Raji (cell line): ENCODE measurements around the gene SEPHS2.

Experiments used
- POLR2A ChIP-seq: IDR thresholded peaks from 2 replicates; pipeline ENCODE4 v1.6.1; 2011; ENCODE audit warnings: low read depth, low read length, control low read depth; ENCODE audit not compliant: insufficient read depth

Gene SEPHS2

GRCh38 chr16:30444231-30445148 lies 1.2 kb downstream of the SEPHS2 start:
- no peak for TF ChIP-seq POLR2A

- TF ChIP-seq POLR2A, result no peak
These were observed 2.0 kb downstream of the SEPHS2 start for GRCh38 chr16:30443631-30444030.

- no peak for TF ChIP-seq POLR2A
These were observed 5.8 kb downstream of the SEPHS2 start for GRCh38 chr16:30439720-30440348.

DNA sequence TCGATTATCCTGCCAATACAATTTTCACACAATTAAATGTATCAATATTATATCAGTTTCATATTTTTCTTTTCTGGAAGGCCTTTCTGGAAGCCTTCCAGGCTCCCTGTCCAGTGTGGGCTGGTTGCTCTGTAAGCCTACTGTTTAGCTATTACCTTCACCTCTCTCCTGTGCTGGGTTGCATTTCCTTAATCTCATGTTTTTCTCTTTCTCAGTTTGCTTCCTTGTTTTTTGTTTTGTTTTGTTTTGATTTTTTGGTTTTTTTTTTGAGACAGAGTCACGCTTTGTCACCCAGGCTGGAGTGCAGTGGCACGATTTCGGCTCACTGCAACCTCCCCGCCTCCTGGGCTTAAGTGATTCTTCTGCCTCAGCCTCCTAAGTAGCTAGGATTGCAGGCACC lies 6.8 kb downstream of the SEPHS2 start:
- TF ChIP-seq POLR2A, result no peak

GRCh38 chr16:30437511-30438046 lies 8.1 kb downstream of the SEPHS2 start:
- no peak for TF ChIP-seq POLR2A

DNA sequence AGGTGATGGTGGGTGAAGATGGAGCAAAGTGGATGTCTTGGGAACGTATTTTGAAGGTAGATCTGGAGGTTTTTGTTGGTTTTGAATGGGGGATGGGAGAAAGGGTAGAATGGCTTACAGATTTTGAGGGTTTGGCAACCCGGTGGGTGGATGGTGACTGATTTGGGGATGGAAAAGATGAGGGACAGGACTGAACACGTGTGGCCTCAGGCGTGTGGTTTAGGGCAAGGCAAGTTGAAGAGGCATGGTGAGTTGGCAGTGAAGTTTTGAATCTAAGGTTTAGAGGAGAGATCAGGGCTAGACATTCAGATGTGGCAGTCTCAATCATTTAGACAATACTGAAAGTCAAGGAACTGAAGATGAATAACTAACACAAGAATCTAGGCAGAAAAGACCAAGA lies 10.8 kb downstream of the SEPHS2 start:
- TF ChIP-seq POLR2A, result no peak

- TF ChIP-seq POLR2A, result no peak
These were observed 15.2 kb downstream of the SEPHS2 start for GRCh38 chr16:30430428-30430970.

- peak; percentile 66 for TF ChIP-seq POLR2A
These were observed 15.8 kb downstream of the SEPHS2 start, which contains the start of gene DCTPP1 for GRCh38 chr16:30429678-30430427. Gene DCTPP1, minus strand, starts transcription at chr16:30430030. Its CDS starts 50 bp downstream, at chr16:30429980.

GRCh38 chr16:30429418-30429677 lies 16.3 kb downstream of the SEPHS2 start:
- TF ChIP-seq POLR2A, result no peak

DNA sequence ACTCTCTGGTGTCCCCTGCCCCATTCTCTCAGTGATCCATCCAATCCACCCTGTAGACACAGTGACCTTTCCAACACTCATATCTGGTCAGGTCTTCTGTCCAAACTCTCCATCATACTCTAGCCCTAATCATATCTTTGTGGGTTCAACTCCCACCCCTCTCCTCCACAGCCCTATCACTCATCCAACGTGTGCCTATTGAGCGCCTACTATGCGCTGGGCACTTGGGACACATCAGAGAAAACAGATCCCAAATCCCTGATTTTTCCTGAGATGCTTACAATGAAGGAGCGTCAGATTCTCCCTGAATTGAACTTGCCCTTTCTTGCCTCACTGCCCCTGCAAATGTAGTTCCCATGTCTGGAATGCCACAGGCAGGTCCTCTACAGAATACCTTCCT lies 17.6 kb downstream of the SEPHS2 start:
- no peak for TF ChIP-seq POLR2A

DNA sequence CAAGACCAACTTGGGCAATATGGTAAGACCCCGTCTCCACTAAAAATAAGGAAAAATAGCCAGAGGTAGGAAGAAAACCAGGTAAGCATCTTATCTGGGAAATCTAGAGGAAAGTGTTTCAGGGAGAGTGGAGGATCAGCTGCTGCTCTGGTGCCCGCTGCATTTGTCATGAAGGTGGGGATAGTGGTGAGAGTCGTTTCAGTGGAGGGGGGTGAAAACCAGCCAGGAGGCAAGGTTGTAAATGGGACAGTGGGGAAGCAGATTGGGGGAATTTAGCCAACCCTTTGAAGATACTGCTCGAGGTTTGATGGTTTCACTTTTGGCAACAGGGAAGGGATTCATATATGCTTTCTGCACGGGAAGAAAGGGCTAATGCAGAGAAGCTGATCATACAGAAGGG lies 24.7 kb downstream of the SEPHS2 start:
- TF ChIP-seq POLR2A, result no peak

- TF ChIP-seq POLR2A, result no peak
These were observed 27.1 kb downstream of the SEPHS2 start for GRCh38 chr16:30418350-30419181.

DNA sequence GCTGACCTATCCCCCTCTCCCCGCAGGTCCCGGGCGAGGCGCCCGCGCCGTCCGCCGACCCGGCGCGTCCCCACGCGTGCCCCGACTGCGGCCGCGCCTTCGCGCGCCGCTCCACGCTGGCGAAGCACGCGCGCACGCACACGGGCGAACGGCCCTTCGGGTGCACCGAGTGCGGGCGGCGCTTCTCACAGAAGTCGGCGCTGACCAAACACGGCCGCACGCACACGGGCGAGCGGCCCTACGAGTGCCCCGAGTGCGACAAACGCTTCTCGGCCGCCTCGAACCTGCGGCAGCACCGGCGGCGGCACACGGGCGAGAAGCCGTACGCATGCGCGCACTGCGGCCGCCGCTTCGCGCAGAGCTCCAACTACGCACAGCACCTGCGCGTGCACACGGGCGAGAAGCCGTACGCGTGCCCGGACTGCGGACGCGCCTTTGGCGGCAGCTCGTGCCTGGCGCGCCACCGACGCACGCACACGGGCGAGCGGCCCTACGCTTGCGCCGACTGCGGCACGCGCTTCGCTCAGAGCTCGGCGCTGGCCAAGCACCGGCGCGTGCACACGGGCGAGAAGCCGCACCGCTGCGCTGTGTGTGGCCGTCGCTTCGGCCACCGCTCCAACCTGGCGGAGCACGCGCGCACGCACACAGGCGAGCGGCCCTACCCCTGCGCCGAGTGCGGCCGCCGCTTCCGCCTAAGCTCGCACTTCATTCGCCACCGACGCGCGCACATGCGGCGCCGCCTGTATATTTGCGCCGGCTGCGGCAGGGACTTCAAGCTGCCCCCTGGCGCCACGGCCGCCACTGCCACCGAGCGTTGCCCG lies 27.9 kb downstream of the SEPHS2 start:
- peak; percentile 59 for TF ChIP-seq POLR2A
